ENCODE data around the gene RABL2B.

The RABL2B gene

GRCh38 chr22:50722048-50722701, 61.3 kb downstream of the RABL2B start:
- DNase-seq: no peak

GRCh38 chr22:50721257-50721844, 62.1 kb downstream of the RABL2B start:
- DNase-seq: no peak

DNA sequence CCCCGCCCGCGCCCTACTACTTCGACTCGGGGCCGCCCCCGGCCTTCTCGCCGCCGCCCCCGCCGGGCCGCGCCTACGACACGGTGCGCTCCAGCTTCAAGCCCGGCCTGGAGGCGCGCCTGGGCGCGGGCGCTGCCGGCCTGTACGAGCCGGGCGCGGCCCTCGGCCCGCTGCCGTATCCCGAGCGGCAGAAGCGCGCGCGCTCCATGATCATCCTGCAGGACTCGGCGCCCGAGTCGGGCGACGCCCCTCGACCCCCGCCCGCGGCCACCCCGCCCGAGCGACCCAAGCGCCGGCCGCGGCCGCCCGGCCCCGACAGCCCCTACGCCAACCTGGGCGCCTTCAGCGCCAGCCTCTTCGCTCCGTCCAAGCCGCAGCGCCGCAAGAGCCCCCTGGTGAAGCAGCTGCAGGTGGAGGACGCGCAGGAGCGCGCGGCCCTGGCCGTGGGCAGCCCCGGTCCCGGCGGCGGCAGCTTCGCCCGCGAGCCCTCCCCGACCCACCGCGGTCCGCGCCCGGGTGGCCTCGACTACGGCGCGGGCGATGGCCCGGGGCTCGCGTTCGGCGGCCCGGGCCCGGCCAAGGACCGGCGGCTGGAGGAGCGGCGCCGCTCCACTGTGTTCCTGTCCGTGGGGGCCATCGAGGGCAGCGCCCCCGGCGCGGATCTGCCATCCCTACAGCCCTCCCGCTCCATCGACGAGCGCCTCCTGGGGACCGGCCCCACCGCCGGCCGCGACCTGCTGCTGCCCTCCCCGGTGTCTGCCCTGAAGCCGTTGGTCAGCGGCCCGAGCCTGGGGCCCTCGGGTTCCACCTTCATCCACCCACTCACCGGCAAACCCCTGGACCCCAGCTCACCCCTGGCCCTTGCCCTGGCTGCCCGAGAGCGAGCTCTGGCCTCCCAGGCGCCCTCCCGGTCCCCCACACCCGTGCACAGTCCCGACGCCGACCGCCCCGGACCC, 62.9 kb downstream of the RABL2B start:
- no peak for DNase-seq

DNA sequence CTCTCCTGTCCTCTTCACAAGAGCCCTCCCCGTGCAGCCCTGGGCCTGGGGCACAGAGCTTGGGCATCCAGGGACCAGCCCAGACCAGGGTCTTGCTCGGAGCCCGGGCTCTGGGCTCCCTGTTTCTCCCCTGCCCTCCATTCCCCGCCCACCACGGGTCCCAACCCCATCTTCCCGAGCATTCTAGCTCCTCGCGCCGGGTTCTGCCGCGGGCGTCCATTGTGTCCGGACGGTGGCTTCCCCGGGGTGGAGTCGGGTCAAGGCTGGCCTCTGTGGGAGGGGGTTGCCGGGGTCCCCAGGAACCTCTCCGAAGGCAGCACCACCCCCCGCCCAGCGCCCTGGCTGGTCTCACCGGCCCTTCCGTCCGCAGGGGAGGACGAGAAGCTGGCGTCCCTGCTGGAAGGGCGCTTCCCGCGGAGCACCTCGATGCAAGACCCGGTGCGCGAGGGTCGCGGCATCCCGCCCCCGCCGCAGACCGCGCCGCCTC, 63.6 kb downstream of the RABL2B start:
- DNase-seq: no peak

DNA sequence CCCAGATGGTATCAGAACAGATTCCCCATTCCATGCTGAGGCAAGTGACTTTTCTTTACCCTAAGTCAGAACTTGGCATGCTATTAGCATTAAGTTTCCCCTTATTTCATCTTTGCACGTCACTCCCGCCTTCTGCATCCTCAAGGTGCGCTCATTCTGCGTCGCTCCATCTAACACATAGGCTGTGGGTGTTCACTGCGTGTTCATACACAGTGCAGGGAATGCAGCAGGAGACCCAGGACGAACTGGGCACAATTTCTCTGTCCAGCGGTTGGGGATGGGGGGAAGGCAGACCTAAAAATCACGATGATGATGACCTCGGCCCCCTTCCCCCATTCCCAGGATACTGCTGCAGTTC, 65.1 kb downstream of the RABL2B start:
- no peak for DNase-seq

DNA sequence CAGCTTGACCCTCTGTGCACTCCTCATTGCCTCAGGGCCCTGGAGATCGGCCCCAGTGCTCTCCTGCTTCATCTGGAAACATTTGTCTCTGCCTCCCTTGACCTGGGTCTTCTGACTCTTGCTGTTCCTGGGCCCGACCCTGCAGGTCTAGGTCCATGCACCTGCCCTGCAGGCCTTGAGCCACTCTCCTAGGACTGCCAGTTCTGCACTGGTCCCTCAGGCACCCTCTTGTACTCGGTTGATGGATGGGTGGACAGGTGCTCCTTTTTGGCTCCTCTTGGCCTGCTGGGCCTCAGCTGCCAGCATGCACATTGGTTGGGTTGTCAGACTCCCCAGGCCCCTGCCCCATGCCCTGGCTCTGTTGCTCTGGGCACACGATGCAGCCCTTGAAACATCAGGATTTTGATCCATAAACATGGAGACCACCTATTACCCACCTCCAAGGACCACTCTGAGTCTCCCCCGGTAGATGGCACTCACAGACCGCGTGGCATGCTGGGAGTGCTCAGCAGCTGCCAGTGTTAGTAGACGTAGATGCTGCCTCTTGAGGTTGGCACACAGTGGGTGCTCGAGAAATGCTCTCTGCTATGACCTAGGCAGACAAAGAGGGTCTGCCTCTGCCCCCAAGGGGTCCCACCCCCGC, 65.6 kb downstream of the RABL2B start:
- no peak for DNase-seq
